Measurements from ENCODE around the gene GTF2A1L.
"Not testable (repeated sequence)": the region's sequence is repeated elsewhere in the genome, so short reads cannot be mapped to it uniquely, and the experiment has no call there.

The GTF2A1L gene

GRCh38 chr2:48607307-48608014, 10.2 kb upstream of the GTF2A1L start:
- TF ChIP-seq CTCF (IDR thresholded peaks at IDR 0.05; ENCODE audit: extremely low read depth, missing control alignments), result no peak
- DNase-seq (ENCODE audit: low spot score), result no peak

- no peak for TF ChIP-seq CTCF (IDR thresholded peaks at IDR 0.05; ENCODE audit: extremely low read depth, missing control alignments)
- DNase-seq (ENCODE audit: low spot score), result no peak
Measured at GRCh38 chr2:48613211-48613610, 4.4 kb upstream of the GTF2A1L start.

GRCh38 chr2:48614581-48614980, 3.1 kb upstream of the GTF2A1L start:
- not testable (repeated sequence) for DNase-seq (ENCODE audit: low spot score)

GRCh38 chr2:48619526-48619925, 1.9 kb downstream of the GTF2A1L start:
- TF ChIP-seq CTCF (IDR thresholded peaks at IDR 0.05; ENCODE audit: extremely low read depth, missing control alignments), result no peak
- DNase-seq (ENCODE audit: low spot score), result no peak

GRCh38 chr2:48620604-48621003, 2.9 kb downstream of the GTF2A1L start:
- no peak for DNase-seq (ENCODE audit: low spot score)
- TF ChIP-seq CTCF (IDR thresholded peaks at IDR 0.05; ENCODE audit: extremely low read depth, missing control alignments), result no peak

- not testable (repeated sequence) for DNase-seq (ENCODE audit: low spot score)
Measured at GRCh38 chr2:48622691-48623090, 5.0 kb downstream of the GTF2A1L start.

- no peak for TF ChIP-seq CTCF (IDR thresholded peaks at IDR 0.05; ENCODE audit: extremely low read depth, missing control alignments)
- DNase-seq (ENCODE audit: low spot score), result no peak
Measured at GRCh38 chr2:48624696-48625095, 7.0 kb downstream of the GTF2A1L start.

- no peak for TF ChIP-seq CTCF (IDR thresholded peaks at IDR 0.05; ENCODE audit: extremely low read depth, missing control alignments)
- no peak for DNase-seq (ENCODE audit: low spot score)
Measured at GRCh38 chr2:48626047-48626446, 8.4 kb downstream of the GTF2A1L start.
